SK-N-SH (cell line): ENCODE measurements around the gene PCNT.
"Not testable (repeated sequence)": the region's sequence is repeated elsewhere in the genome, so short reads cannot be mapped to it uniquely, and the experiment has no call there.

ENCODE experiments used
- CTCF ChIP-seq: fragments of 200-600 bp; sonication (generic); IDR thresholded peaks from 2 replicates; pipeline ENCODE4 v1.6.1; 2017; ENCODE audit warnings: antibody characterized with exemption, mild to moderate bottlenecking, moderate library complexity
- RCOR1 ChIP-seq: fragments of 150-350 bp; IDR thresholded peaks from 2 replicates; pipeline ENCODE4 v1.6.1; 2017; ENCODE audit warnings: antibody characterized with exemption, low read length
- TAF1 ChIP-seq: IDR thresholded peaks from 2 replicates; pipeline ENCODE4 v1.6.1; 2012; ENCODE audit warnings: low read depth, mild to moderate bottlenecking, low read length, moderate library complexity, borderline replicate concordance

- TF ChIP-seq RCOR1, TAF1, CTCF: not testable (repeated sequence)
These were observed 124.9 kb downstream of the PCNT start for GRCh38 chr21:46448855-46449254.
